ENCODE results near the gene CLIC3.

The CLIC3 gene

GRCh38 chr9:137023157-137023556 is 26.8 kb upstream of the CLIC3 start:
- Histone ChIP-seq H3K79me2 (ENCODE audit: low read length) (no peaks in the 10 kb centered on the region), H3K27ac (ENCODE audit: low read length) (no peak overlapping the region), H3K27me3 (ENCODE audit: low read depth, low read length) (peaks cover 6% of the 10 kb centered on the region), H2AFZ (ENCODE audit: low read depth, low read length) (no peak overlapping the region), H3K4me1 (ENCODE audit: low read length) (peaks cover 10% of the 10 kb centered on the region; the same call in 1 of the 2 replicates), H3K9ac (ENCODE audit: low read length) (no peak overlapping the region), H4K20me1 (ENCODE audit: insufficient read depth, low read length) (no peaks in the 10 kb centered on the region), H3K36me3 (replicated peaks; ENCODE audit: low read depth, low read length) (no peaks in the 10 kb centered on the region), H3K4me2 (ENCODE audit: low read length) (no peak overlapping the region), H3K9me3 (ENCODE audit: insufficient read depth, low read length) (no peaks in the 10 kb centered on the region), H3K4me3 (ENCODE audit: low read length) (no peak overlapping the region)
- no peak for TF ChIP-seq EZH2phosphoT487 (IDR thresholded peaks at IDR 0.05; ENCODE audit: low read depth)
- TF ChIP-seq, protein P1, sequence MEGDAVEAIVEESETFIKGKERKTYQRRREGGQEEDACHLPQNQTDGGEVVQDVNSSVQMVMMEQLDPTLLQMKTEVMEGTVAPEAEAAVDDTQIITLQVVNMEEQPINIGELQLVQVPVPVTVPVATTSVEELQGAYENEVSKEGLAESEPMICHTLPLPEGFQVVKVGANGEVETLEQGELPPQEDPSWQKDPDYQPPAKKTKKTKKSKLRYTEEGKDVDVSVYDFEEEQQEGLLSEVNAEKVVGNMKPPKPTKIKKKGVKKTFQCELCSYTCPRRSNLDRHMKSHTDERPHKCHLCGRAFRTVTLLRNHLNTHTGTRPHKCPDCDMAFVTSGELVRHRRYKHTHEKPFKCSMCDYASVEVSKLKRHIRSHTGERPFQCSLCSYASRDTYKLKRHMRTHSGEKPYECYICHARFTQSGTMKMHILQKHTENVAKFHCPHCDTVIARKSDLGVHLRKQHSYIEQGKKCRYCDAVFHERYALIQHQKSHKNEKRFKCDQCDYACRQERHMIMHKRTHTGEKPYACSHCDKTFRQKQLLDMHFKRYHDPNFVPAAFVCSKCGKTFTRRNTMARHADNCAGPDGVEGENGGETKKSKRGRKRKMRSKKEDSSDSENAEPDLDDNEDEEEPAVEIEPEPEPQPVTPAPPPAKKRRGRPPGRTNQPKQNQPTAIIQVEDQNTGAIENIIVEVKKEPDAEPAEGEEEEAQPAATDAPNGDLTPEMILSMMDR (IDR thresholded peaks at IDR 0.05; ENCODE audit: low read depth, low read length): no peak

DNA sequence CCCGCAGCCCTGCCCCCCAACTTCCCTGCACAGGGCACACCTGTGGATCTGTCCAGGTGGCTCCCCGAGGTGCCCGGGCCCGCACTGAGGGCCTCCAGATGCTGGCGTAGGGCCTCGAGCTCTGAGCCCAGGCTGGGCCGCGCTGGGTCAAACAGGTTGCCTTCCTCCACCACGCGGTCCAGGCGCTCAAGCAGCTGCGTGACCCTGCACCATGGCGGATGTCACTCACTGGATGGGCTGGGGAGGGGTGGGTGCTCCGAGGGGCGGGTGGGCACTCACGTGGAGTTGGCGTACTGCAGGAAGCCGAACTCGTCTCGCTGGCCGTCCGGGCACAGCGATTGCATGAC is 26.3 kb upstream of the CLIC3 start:
- Histone ChIP-seq H3K9me3 (ENCODE audit: insufficient read depth, low read length) (no peaks in the 10 kb centered on the region), H3K27ac (ENCODE audit: low read length) (no peak overlapping the region), H3K79me2 (ENCODE audit: low read length) (no peaks in the 10 kb centered on the region), H4K20me1 (ENCODE audit: insufficient read depth, low read length) (no peaks in the 10 kb centered on the region), H3K9ac (ENCODE audit: low read length) (no peak overlapping the region), H3K36me3 (replicated peaks; ENCODE audit: low read depth, low read length) (no peaks in the 10 kb centered on the region), H3K4me1 (ENCODE audit: low read length) (peaks cover 10% of the 10 kb centered on the region; the same call in 1 of the 2 replicates), H3K4me2 (ENCODE audit: low read length) (no peak overlapping the region), H3K4me3 (ENCODE audit: low read length) (no peak overlapping the region), H3K27me3 (ENCODE audit: low read depth, low read length) (peaks cover 6% of the 10 kb centered on the region), H2AFZ (ENCODE audit: low read depth, low read length) (no peak overlapping the region)
- TF ChIP-seq EZH2phosphoT487 (IDR thresholded peaks at IDR 0.05; ENCODE audit: low read depth): no peak
- TF ChIP-seq, protein P1 (IDR thresholded peaks at IDR 0.05; ENCODE audit: low read depth, low read length): no peak

DNA sequence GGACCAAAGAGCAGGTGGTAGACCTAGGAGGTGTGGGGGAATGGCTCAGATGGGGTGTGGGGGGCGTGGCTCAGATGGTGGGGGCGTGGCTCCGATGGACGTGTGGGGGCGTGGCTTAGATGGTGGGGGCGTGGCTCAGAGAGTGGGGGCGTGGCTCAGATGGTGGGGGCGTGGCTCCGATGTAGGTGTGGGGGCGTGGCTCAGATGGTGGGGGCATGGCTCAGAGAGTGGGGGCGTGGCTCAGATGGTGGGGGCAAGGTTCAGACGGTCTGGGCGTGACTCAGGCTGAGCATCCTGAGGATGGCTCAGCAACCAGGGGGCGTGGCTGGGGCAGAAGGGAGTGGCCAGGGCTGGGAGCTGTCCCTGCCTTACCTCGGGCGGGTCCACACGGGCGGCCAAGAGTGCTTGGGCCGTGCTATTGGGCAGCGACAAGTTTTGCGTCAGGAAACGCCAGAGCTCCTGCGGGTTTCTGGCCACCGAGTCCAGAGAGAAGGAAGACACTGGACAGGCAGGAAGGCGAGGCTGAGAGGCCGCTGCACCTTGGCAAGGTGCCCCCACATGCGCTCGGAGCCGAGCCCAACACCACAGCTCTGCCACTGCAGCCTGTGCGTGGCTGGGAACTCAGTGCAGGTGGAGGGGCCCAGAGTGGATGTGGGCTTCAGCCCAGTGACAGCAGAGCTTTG is 25.8 kb upstream of the CLIC3 start:
- H3K4me1 ChIP-seq (ENCODE audit: low read length): peaks cover 6% of the 10 kb centered on the region; the same call in 1 of the 2 replicates
- H3K27ac ChIP-seq (ENCODE audit: low read length): no peak overlapping the region
- no peak overlapping the region for H3K4me2 ChIP-seq (ENCODE audit: low read length)
- no peaks in the 10 kb centered on the region for H4K20me1 ChIP-seq (ENCODE audit: insufficient read depth, low read length)
- H3K36me3 ChIP-seq (replicated peaks; ENCODE audit: low read depth, low read length): no peaks in the 10 kb centered on the region
- no peaks in the 10 kb centered on the region for H3K79me2 ChIP-seq (ENCODE audit: low read length)
- TF ChIP-seq EZH2phosphoT487 (IDR thresholded peaks at IDR 0.05; ENCODE audit: low read depth): no peak
- H3K27me3 ChIP-seq (ENCODE audit: low read depth, low read length): peaks cover 1% of the 10 kb centered on the region
- no peak overlapping the region for H3K9ac ChIP-seq (ENCODE audit: low read length)
- no peaks in the 10 kb centered on the region for H3K9me3 ChIP-seq (ENCODE audit: insufficient read depth, low read length)
- no peak overlapping the region for H3K4me3 ChIP-seq (ENCODE audit: low read length)
- H2AFZ ChIP-seq (ENCODE audit: low read depth, low read length): no peak overlapping the region

- H3K4me1 ChIP-seq (ENCODE audit: low read length): peaks cover 6% of the 10 kb centered on the region; the same call in 1 of the 2 replicates
- no peak overlapping the region for H3K27ac ChIP-seq (ENCODE audit: low read length)
- H2AFZ ChIP-seq (ENCODE audit: low read depth, low read length): no peak overlapping the region
- H3K27me3 ChIP-seq (ENCODE audit: low read depth, low read length): no peaks in the 10 kb centered on the region
- H3K4me3 ChIP-seq (ENCODE audit: low read length): no peak overlapping the region
- H4K20me1 ChIP-seq (ENCODE audit: insufficient read depth, low read length): no peaks in the 10 kb centered on the region
- no peaks in the 10 kb centered on the region for H3K36me3 ChIP-seq (replicated peaks; ENCODE audit: low read depth, low read length)
- no peak overlapping the region for H3K9ac ChIP-seq (ENCODE audit: low read length)
- H3K4me2 ChIP-seq (ENCODE audit: low read length): no peak overlapping the region
- H3K79me2 ChIP-seq (ENCODE audit: low read length): no peaks in the 10 kb centered on the region
- H3K9me3 ChIP-seq (ENCODE audit: insufficient read depth, low read length): no peaks in the 10 kb centered on the region
- TF ChIP-seq EZH2phosphoT487 (IDR thresholded peaks at IDR 0.05; ENCODE audit: low read depth): no peak
- TF ChIP-seq, protein P1 (IDR thresholded peaks at IDR 0.05; ENCODE audit: low read depth, low read length): no peak
Measured at GRCh38 chr9:137021568-137021978, 25.2 kb upstream of the CLIC3 start.
